ENCODE data around the gene DOCK9. TPM values are rescaled to one million over a fixed set of nuclear protein-coding genes. Genes with fewer than 3 reads are reported as not detected.

Gene DOCK9
- polyA plus RNA-seq, 1 of the 3 experiments (the other 2 are of a cell fraction): 16.6 TPM

DNA sequence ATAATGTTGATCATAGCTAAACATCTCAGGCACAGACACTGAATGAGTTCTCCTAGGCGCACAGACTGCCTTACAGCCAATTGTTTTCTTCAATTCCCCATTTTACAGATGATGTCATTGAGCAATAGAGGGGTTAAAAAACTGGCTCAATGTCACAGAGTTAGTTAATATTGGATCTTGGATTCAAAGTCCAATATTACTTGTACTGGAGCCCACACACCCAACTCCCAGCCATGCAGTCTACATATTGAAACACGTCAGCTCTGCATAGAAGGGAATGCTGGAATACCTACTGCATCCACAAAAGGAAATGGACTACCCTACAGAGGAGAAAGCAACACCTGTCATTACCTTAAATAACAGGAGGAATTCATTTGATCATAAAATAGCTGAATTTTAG, 149.2 kb downstream of the DOCK9 start:
- ChIA-PET CTCF (interaction anchor here (0.7 to 3.9 kb wide), 6 partner anchors 11 to 383 kb away, joined by 3 to 25 read pairs (median 3); no protein-coding TSS in a partner anchor), POLR2A (no interaction called here)
- H3F3A ChIP-seq (replicated peaks; ENCODE audit: insufficient read depth): no peaks in the 10 kb centered on the region
- TF ChIP-seq, protein P1, sequence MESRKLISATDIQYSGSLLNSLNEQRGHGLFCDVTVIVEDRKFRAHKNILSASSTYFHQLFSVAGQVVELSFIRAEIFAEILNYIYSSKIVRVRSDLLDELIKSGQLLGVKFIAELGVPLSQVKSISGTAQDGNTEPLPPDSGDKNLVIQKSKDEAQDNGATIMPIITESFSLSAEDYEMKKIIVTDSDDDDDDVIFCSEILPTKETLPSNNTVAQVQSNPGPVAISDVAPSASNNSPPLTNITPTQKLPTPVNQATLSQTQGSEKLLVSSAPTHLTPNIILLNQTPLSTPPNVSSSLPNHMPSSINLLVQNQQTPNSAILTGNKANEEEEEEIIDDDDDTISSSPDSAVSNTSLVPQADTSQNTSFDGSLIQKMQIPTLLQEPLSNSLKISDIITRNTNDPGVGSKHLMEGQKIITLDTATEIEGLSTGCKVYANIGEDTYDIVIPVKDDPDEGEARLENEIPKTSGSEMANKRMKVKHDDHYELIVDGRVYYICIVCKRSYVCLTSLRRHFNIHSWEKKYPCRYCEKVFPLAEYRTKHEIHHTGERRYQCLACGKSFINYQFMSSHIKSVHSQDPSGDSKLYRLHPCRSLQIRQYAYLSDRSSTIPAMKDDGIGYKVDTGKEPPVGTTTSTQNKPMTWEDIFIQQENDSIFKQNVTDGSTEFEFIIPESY (IDR thresholded peaks at IDR 0.05; ENCODE audit: borderline replicate concordance, low read depth): no peak
- DNase-seq: no peak
- no peak overlapping the region for H3K4me2 ChIP-seq
- H3K4me1 ChIP-seq (ENCODE audit: control insufficient read depth in 1 of 2, insufficient read depth in 2 of 2, low read depth in 1 of 2, low read length in 1 of 2): peaks cover 4 to 9% of the 10 kb centered on the region in 2 experiments
- H3K27ac ChIP-seq (ENCODE audit: low read depth in 2 of 2, low read length in 1 of 2): no peak overlapping the region
- H3K9ac ChIP-seq: no peak overlapping the region
- H3K27me3 ChIP-seq (ENCODE audit: insufficient read depth): no peaks in the 10 kb centered on the region
- no peaks in the 10 kb centered on the region for H3K79me2 ChIP-seq (ENCODE audit: insufficient read depth)
- 87% methylated on average over 2 of the region's 2 CpGs for WGBS (ENCODE audit: low lambda C conversion rate)
- H4K20me1 ChIP-seq (ENCODE audit: insufficient read depth): no peaks in the 10 kb centered on the region
- H3K36me3 ChIP-seq (replicated peaks in 1 of 2; ENCODE audit: control insufficient read depth in 1 of 2, insufficient read depth in 2 of 2, low read length in 1 of 2): peaks cover 0 to 11% of the 10 kb centered on the region in 2 experiments
- no peaks in the 10 kb centered on the region for H3K9me3 ChIP-seq
- no peak overlapping the region for H3K4me3 ChIP-seq (ENCODE audit: low read depth in 2 of 2, low read length in 1 of 2)
- H2AFZ ChIP-seq (ENCODE audit: low read depth): no peak overlapping the region
- H3K9me2 ChIP-seq: no peaks in the 10 kb centered on the region

DNA sequence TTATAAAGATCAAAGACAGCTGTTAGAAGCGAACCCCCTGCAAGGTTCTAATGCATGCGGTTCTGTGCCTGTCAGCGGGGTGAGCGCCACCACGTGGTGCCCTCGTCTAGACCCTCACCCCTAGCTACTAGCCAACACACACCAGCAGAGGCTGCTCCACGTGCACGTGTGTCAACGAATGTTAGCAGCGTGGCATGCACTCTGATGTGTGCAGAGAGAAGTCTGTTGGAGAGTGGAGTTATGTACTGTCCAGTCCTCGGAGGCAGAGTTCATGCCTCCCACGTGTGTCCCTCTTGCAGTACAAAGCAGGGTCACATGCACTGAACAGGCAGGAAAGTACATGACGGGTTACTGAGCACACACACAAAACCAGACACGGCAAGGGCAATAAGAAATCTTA, 150.4 kb downstream of the DOCK9 start:
- H3K9me3 ChIP-seq: no peaks in the 10 kb centered on the region
- POLR2A ChIA-PET: no interaction called here
- WGBS (ENCODE audit: low lambda C conversion rate): 98% methylated on average over 13 of the region's 14 CpGs

More for the DNA sequence above, 150.4 kb downstream of the DOCK9 start:
- Histone ChIP-seq H3K27me3 (ENCODE audit: insufficient read depth) (no peaks in the 10 kb centered on the region), H4K20me1 (ENCODE audit: insufficient read depth) (no peaks in the 10 kb centered on the region), H3K4me3 (ENCODE audit: low read depth in 2 of 2, low read length in 1 of 2) (no peak overlapping the region), H2AFZ (ENCODE audit: low read depth) (no peak overlapping the region), H3F3A (replicated peaks; ENCODE audit: insufficient read depth) (peaks cover 4% of the 10 kb centered on the region), H3K79me2 (ENCODE audit: insufficient read depth) (no peaks in the 10 kb centered on the region), H3K36me3 (replicated peaks in 1 of 2; ENCODE audit: control insufficient read depth in 1 of 2, insufficient read depth in 2 of 2, low read length in 1 of 2) (peaks cover 0 to 11% of the 10 kb centered on the region in 2 experiments), H3K4me2 (no peak overlapping the region), H3K27ac (ENCODE audit: low read depth in 2 of 2, low read length in 1 of 2) (no peak overlapping the region), H3K4me1 (ENCODE audit: control insufficient read depth in 1 of 2, insufficient read depth in 2 of 2, low read depth in 1 of 2, low read length in 1 of 2) (peaks cover 10 to 19% of the 10 kb centered on the region in 2 experiments), H3K9ac (no peak overlapping the region), H3K9me2 (no peaks in the 10 kb centered on the region)
- DNase-seq: no peak
- CTCF ChIA-PET: interaction anchor here (1.4 to 3.9 kb wide), 2 partner anchors 10 to 12 kb away, joined by 4 to 25 read pairs; no protein-coding TSS in a partner anchor
- TF ChIP-seq, protein P2, sequence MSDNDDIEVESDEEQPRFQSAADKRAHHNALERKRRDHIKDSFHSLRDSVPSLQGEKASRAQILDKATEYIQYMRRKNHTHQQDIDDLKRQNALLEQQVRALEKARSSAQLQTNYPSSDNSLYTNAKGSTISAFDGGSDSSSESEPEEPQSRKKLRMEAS (IDR thresholded peaks at IDR 0.05; ENCODE audit: low read depth): no peak
- TF ChIP-seq, protein P3, sequence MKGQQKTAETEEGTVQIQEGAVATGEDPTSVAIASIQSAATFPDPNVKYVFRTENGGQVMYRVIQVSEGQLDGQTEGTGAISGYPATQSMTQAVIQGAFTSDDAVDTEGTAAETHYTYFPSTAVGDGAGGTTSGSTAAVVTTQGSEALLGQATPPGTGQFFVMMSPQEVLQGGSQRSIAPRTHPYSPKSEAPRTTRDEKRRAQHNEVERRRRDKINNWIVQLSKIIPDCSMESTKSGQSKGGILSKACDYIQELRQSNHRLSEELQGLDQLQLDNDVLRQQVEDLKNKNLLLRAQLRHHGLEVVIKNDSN (IDR thresholded peaks at IDR 0.05; ENCODE audit: borderline replicate concordance, low read depth): no peak
- TF ChIP-seq FOXJ3 (CRISPR knock-in tag; IDR thresholded peaks at IDR 0.05) (no peak), RXRA (IDR thresholded peaks at IDR 0.05; ENCODE audit: borderline replicate concordance, low read depth) (no peak), RCOR1 (IDR thresholded peaks at IDR 0.05; ENCODE audit: low read length) (no peak), SMC3 (IDR thresholded peaks at IDR 0.05; ENCODE audit: low read depth, low read length) (no peak), RFX5 (IDR thresholded peaks at IDR 0.05; ENCODE audit: low read length) (no peak), MXI1 (IDR thresholded peaks at IDR 0.05; ENCODE audit: low read depth, low read length) (no peak), MEF2A (IDR thresholded peaks at IDR 0.05; ENCODE audit: borderline replicate concordance, low read depth) (no peak), CHD2 (IDR thresholded peaks at IDR 0.05; ENCODE audit: low read length, partially characterized antibody) (no peak)
- TF ChIP-seq, protein P1 (IDR thresholded peaks at IDR 0.05; ENCODE audit: borderline replicate concordance, low read depth): no peak
- TF ChIP-seq, protein P4, sequence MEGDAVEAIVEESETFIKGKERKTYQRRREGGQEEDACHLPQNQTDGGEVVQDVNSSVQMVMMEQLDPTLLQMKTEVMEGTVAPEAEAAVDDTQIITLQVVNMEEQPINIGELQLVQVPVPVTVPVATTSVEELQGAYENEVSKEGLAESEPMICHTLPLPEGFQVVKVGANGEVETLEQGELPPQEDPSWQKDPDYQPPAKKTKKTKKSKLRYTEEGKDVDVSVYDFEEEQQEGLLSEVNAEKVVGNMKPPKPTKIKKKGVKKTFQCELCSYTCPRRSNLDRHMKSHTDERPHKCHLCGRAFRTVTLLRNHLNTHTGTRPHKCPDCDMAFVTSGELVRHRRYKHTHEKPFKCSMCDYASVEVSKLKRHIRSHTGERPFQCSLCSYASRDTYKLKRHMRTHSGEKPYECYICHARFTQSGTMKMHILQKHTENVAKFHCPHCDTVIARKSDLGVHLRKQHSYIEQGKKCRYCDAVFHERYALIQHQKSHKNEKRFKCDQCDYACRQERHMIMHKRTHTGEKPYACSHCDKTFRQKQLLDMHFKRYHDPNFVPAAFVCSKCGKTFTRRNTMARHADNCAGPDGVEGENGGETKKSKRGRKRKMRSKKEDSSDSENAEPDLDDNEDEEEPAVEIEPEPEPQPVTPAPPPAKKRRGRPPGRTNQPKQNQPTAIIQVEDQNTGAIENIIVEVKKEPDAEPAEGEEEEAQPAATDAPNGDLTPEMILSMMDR (IDR thresholded peaks at IDR 0.05): no peak

All from SK-N-SH (cell line).